Measurements from ENCODE around the gene TBL1XR1.
"Not testable (repeated sequence)": the region's sequence is repeated elsewhere in the genome, so short reads cannot be mapped to it uniquely, and the experiment has no call there.

The TBL1XR1 gene

DNA sequence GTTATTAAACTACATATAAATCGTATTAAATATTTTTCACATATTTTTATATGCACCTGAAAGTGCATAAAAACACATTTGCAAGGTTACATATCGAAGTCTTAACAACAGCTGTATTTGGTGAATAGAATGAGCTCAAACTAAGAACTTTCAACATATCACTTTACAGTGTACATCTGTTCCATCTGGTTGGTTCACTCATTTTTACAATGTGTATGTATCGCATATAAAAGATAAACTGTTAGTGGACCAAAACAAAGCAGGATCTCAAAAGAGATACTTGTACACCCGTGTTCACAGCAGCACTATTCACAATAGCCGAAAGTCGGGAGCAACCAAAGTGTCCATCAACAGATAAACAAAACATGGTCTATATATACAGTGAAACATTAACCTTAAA lies 55.8 kb downstream of the TBL1XR1 start:
- Histone ChIP-seq H3K4me1 (ENCODE audit: control insufficient read depth, insufficient read depth, low read length, poor library complexity, severe bottlenecking) (peaks cover 11% of the 10 kb centered on the region), H3K27ac (ENCODE audit: low read depth, low read length, severe bottlenecking) (no peak overlapping the region), H3K4me3 (ENCODE audit: extremely low read depth, insufficient read depth, low read length, poor library complexity, severe bottlenecking) (no peak overlapping the region), H3K9me3 (ENCODE audit: control insufficient read depth, low read length) (no peaks in the 10 kb centered on the region), H3K36me3 (ENCODE audit: control insufficient read depth, insufficient read depth, low read length) (peaks cover 59% of the 10 kb centered on the region)
- WGBS, 2 experiments (ENCODE audit: insufficient coverage in 2 of 2): 100% methylated on average over 2 of the region's 6 CpGs; no CpG with 5 or more reads in 1 of the 2 experiments

DNA sequence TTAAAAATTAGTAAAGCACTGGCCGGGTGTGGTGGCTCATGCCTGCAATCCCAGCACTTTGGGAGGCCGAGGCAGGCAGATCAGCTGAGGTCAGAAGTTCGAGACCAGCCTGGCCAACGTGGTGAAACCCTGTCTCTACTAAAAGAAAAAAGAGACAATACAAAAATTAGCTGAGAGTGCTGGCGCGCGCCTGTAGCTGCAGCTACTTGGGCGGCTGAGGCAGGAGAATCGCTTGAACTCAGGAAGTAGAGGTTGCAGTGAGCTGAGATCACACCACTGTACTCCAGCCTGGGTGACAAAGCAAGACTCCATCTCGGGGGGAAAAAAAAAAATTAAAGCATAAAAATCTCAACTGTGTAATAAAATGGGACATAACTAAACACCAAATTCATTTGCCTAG lies 58.1 kb downstream of the TBL1XR1 start:
- H3K27ac ChIP-seq (ENCODE audit: low read depth, low read length, severe bottlenecking); H3K4me3 ChIP-seq (ENCODE audit: extremely low read depth, insufficient read depth, low read length, poor library complexity, severe bottlenecking); H3K9me3 ChIP-seq (ENCODE audit: control insufficient read depth, low read length); H3K4me1 ChIP-seq (ENCODE audit: control insufficient read depth, insufficient read depth, low read length, poor library complexity, severe bottlenecking): not testable (repeated sequence)
- peaks cover 51% of the 10 kb centered on the region for H3K36me3 ChIP-seq (ENCODE audit: control insufficient read depth, insufficient read depth, low read length)
- WGBS, 2 experiments (ENCODE audit: insufficient coverage in 2 of 2): 91 to 100% methylated on average over 3 to 5 of the region's 10 CpGs

DNA sequence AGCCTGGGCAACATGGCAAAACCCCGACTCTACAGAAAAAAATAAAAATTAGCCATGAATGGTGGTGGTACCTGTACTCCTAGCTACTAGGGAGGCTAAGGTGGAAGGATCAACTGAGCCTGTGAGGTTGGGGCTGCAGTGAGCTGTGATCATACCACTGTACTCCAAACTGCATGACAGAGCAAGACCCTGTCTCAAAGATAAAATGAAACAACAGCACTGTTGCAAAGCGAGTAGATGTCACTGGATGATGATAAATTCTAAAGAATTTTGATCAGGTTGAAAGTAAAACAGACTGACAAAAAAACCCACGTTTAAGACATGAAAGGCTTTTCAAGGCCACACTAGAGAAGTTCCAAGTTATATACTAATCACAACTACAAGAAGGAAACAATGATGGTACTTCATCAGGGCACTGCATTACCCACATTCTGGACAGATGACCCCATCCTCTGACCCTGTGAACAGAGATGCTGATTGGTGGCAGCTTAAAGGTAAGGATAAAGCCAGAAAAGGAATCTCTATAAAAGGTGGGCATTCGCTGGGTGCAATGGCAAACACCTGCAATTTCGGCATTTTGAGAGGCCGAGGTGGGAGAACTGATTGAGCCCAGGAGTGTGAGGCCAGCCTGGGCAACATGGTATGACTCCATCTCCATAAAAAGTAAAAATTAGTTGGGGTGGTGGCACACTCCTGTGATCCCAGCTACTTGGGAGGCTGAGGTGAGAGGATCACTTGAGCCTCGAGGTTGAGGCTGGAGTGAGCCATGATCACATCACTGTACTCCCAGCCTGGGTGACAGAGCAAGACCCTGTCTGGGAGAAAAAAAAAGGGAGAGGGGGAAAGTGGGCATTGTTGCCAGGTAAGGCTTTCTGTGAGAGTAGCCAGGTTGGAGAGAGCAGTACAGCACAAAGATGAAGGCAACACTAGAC lies 59.2 kb downstream of the TBL1XR1 start:
- no peaks in the 10 kb centered on the region for H3K4me1 ChIP-seq (ENCODE audit: control insufficient read depth, insufficient read depth, low read length, poor library complexity, severe bottlenecking)
- no peak overlapping the region for H3K27ac ChIP-seq (ENCODE audit: low read depth, low read length, severe bottlenecking)
- 93% methylated on average over 6 of the region's 7 CpGs for WGBS, 2 experiments (ENCODE audit: insufficient coverage in 2 of 2)

DNA sequence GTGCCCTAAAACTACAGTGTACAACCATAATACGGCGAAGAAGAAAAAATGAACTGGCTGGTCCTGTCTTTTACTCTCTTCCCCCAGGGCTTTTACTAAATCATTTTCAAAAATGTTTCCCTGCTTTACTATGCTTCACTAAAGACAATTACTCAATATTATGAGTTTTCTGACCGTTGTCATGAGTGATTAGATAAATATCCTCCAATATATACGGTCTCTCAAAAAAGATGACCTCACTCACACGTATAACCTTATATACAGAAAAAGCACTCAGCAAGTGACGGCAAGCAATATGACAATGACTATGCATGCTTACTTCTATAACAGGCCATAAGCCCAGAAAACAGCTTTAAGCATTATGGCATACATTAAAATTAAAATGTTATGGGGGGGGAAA lies 60.5 kb downstream of the TBL1XR1 start:
- no peaks in the 10 kb centered on the region for H3K9me3 ChIP-seq (ENCODE audit: control insufficient read depth, low read length)
- H3K4me1 ChIP-seq (ENCODE audit: control insufficient read depth, insufficient read depth, low read length, poor library complexity, severe bottlenecking): no peaks in the 10 kb centered on the region
- WGBS, 2 experiments (ENCODE audit: insufficient coverage in 2 of 2): 78 to 79% methylated on average over 4 to 5 of the region's 6 CpGs
- no peak overlapping the region for H3K4me3 ChIP-seq (ENCODE audit: extremely low read depth, insufficient read depth, low read length, poor library complexity, severe bottlenecking)
- no peak overlapping the region for H3K27ac ChIP-seq (ENCODE audit: low read depth, low read length, severe bottlenecking)
- H3K36me3 ChIP-seq (ENCODE audit: control insufficient read depth, insufficient read depth, low read length): peaks cover 60% of the 10 kb centered on the region

More for the DNA sequence above, 59.2 kb downstream of the TBL1XR1 start:
- H3K9me3 ChIP-seq (ENCODE audit: control insufficient read depth, low read length): no peaks in the 10 kb centered on the region
- peaks cover 50% of the 10 kb centered on the region for H3K36me3 ChIP-seq (ENCODE audit: control insufficient read depth, insufficient read depth, low read length)
- H3K4me3 ChIP-seq (ENCODE audit: extremely low read depth, insufficient read depth, low read length, poor library complexity, severe bottlenecking): no peak overlapping the region

DNA sequence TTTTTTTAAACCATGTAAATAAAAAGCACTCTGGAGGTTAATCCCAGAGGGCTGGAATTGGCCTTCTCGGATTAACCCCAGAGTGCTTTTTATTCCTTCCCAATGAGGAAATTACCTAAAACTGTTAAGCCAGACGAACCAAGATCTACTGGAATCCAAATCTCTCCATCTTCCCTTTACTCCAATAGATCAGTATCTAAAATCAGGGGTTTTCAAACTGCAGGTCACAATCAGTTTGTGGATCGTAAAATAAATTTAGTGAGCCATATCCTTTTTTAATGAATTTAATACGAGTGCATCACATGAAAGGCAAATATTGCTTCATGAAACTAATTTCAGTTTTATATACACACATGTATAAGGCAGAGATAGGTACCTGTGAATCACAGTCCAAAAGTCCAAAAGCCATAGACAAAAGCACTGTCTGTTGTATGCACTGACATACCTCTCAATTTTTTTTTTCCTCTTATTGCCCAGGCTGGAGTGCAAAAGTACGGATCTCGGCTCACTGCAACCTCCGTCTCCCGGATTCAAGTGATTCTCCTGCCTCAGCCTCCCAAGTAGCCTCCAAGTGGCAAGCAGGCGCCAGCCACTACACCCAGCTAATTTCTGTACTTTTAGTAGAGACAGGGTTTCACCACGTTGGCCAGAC lies 61.3 kb downstream of the TBL1XR1 start:
- WGBS, 2 experiments (ENCODE audit: insufficient coverage in 2 of 2): 90 to 98% methylated on average over 8 of the region's 10 CpGs
- Histone ChIP-seq H3K9me3 (ENCODE audit: control insufficient read depth, low read length) (no peaks in the 10 kb centered on the region), H3K4me3 (ENCODE audit: extremely low read depth, insufficient read depth, low read length, poor library complexity, severe bottlenecking) (no peak overlapping the region), H3K36me3 (ENCODE audit: control insufficient read depth, insufficient read depth, low read length) (peaks cover 67% of the 10 kb centered on the region), H3K4me1 (ENCODE audit: control insufficient read depth, insufficient read depth, low read length, poor library complexity, severe bottlenecking) (no peaks in the 10 kb centered on the region), H3K27ac (ENCODE audit: low read depth, low read length, severe bottlenecking) (no peak overlapping the region)

DNA sequence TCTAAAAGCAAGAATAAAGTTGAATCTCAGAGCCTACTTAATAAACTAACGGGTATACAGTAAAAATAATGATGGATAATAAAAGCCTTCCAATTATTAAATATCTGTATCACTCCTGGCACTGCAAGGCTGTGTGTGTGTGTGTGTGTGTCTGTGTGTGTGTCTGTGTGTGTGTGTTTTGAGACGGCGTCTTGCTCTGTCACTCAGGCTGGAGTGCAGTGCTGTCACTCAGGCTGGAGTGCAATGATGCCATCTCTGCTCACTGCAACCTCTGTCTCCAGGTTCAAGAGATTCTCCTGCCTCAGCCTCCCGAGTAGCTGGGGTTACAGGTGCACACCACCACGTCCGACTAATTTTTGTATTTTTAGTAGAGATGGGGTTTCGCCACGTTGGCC lies 62.5 kb downstream of the TBL1XR1 start:
- Histone ChIP-seq H3K4me1 (ENCODE audit: control insufficient read depth, insufficient read depth, low read length, poor library complexity, severe bottlenecking) (no peaks in the 10 kb centered on the region), H3K27ac (ENCODE audit: low read depth, low read length, severe bottlenecking) (no peak overlapping the region), H3K9me3 (ENCODE audit: control insufficient read depth, low read length) (no peaks in the 10 kb centered on the region), H3K36me3 (ENCODE audit: control insufficient read depth, insufficient read depth, low read length) (peaks cover 64% of the 10 kb centered on the region), H3K4me3 (ENCODE audit: extremely low read depth, insufficient read depth, low read length, poor library complexity, severe bottlenecking) (no peak overlapping the region)
- WGBS, 2 experiments (ENCODE audit: insufficient coverage in 2 of 2): 88% methylated on average over 1 of the region's 8 CpGs; no CpG with 5 or more reads in 1 of the 2 experiments

DNA sequence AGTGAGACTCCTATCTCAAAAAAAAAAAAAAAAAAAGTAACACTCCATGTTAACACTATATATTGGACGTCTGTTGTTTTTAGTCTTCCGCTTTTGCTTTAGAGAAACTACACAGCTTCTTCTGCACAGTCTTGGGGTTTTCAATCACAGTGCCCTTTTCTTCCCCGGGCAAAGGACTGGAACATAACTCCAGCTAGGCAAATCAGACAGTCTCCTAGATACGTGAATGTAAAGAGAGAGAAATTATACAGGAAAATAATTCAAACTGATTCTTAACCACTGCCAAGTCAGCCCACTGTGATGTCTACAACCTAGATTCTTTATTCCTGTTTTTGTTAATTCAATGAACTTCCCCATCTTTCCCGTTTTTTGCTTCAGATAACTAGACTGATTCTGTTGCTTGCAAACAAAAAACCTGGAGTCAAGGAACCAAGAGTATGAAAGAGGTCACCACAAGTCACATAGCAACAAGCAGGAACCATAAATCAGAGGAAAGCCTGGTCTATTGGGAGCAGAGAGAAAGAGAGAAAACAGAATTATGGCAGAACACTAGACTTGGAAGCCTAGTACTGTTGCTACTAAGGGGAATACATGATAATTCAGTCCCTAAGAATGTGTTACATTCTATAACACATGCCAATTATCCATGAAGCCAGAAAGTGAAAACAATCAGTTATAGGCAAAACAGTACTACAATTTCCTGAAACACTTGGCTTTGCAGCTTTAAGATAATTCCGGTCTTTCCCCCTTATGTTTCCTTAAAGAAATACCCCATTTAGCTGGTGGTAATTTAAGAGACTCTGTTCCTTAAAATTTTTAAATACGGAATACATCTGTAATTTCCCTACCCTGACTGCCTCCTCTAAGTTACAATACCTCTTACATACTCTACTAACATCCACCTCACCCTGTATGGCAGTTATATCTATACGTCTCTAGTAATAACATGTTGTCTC lies 63.1 kb downstream of the TBL1XR1 start:
- Histone ChIP-seq H3K4me1 (ENCODE audit: control insufficient read depth, insufficient read depth, low read length, poor library complexity, severe bottlenecking) (no peaks in the 10 kb centered on the region), H3K9me3 (ENCODE audit: control insufficient read depth, low read length) (no peaks in the 10 kb centered on the region), H3K4me3 (ENCODE audit: extremely low read depth, insufficient read depth, low read length, poor library complexity, severe bottlenecking) (no peak overlapping the region), H3K36me3 (ENCODE audit: control insufficient read depth, insufficient read depth, low read length) (peaks cover 67% of the 10 kb centered on the region), H3K27ac (ENCODE audit: low read depth, low read length, severe bottlenecking) (no peak overlapping the region)
- 79 to 100% methylated on average over 2 to 3 of the region's 8 CpGs for WGBS, 2 experiments (ENCODE audit: insufficient coverage in 2 of 2)

DNA sequence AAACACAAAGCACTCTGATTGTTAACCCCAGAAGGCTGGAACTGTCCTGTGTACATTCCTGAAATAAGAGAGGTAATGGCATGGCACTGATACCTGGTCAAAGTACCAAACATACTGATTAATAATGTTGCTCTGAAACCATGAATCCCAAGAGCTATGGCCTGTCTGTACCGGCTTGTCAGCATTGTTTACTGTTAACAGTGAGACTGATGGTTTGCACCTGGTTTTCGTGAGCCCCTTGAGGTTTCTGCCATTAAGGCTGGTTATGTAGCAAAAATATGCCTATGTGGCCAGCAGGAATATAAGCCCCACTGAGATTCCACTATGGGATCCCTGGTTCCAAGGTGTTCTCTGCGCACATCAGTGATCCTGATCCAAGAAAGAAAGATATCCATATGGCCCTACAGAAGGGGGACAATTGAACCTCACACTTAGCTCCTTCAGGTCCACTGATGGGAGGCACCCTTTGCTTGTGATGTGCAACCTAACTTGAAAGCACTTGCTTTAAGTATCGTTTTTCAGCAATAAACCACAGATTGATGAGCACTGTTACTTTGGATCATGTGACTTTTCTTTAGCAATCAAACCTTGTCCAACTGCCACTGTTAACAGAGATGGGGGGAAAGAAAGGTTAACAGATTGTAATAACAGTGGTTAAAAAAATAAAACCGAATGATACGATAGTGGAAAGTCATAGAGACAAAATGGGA lies 65.2 kb downstream of the TBL1XR1 start:
- Histone ChIP-seq H3K27ac (ENCODE audit: low read depth, low read length, severe bottlenecking) (no peak overlapping the region), H3K36me3 (ENCODE audit: control insufficient read depth, insufficient read depth, low read length) (peaks cover 58% of the 10 kb centered on the region), H3K4me1 (ENCODE audit: control insufficient read depth, insufficient read depth, low read length, poor library complexity, severe bottlenecking) (no peaks in the 10 kb centered on the region), H3K9me3 (ENCODE audit: control insufficient read depth, low read length) (no peaks in the 10 kb centered on the region), H3K4me3 (ENCODE audit: extremely low read depth, insufficient read depth, low read length, poor library complexity, severe bottlenecking) (no peak overlapping the region)
- 92 to 100% methylated on average over 6 of the region's 6 CpGs for WGBS, 2 experiments (ENCODE audit: insufficient coverage in 2 of 2)

DNA sequence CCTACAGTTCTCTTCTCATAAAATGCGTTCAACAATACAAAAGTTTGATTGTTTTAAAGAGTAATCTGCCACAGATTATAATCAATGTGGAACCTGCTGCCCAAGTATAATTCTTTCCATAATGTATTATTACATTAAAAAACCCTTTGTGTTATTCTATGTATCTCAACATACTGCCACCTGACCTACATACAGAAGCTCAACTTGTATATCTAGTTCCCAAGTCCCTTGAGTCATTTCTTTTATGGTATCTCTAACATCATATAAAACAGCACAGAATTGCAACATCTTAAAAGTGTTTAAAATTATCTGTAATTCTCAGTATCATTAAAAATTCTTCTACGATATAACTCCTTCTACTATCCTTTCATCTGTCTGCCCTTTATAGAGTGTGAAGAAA lies 70.3 kb downstream of the TBL1XR1 start:
- Histone ChIP-seq H3K4me3 (ENCODE audit: extremely low read depth, insufficient read depth, low read length, poor library complexity, severe bottlenecking) (no peak overlapping the region), H3K9me3 (ENCODE audit: control insufficient read depth, low read length) (no peaks in the 10 kb centered on the region), H3K36me3 (ENCODE audit: control insufficient read depth, insufficient read depth, low read length) (peaks cover 37% of the 10 kb centered on the region), H3K27ac (ENCODE audit: low read depth, low read length, severe bottlenecking) (no peak overlapping the region), H3K4me1 (ENCODE audit: control insufficient read depth, insufficient read depth, low read length, poor library complexity, severe bottlenecking) (peaks cover 9% of the 10 kb centered on the region)
- no CpG with 5 or more reads among the region's 2 CpGs for WGBS, 2 experiments (ENCODE audit: insufficient coverage in 2 of 2)

Data from mesodermal cell (in vitro differentiated cells).